Stimulated activated CD4-positive, alpha-beta T cell treated with anti-CD3 and anti-CD28 coated beads, TNF-alpha, amount 100 ng/mL, for 48 hours (primary cell): ENCODE data around the gene RABEPK.
"Not testable (repeated sequence)": the region's sequence is repeated elsewhere in the genome, so short reads cannot be mapped to it uniquely, and the experiment has no call there.

ENCODE experiments used
- DNase-seq, 3 donors: peaks; one replicate each; pipeline ENCODE4 v3.0.0-alpha.2; 2020; ENCODE audit warnings: low read depth in 3 of 3

Gene RABEPK

GRCh38 chr9:125243792-125244260 is 43.5 kb downstream of the RABEPK start:
- DNase-seq: no peak

- no peak for DNase-seq
Observed at GRCh38 chr9:125246261-125246667, 45.9 kb downstream of the RABEPK start.

- DNase-seq: no peak
Observed at GRCh38 chr9:125254231-125254630, 53.9 kb downstream of the RABEPK start.

GRCh38 chr9:125255781-125256391 is 55.5 kb downstream of the RABEPK start:
- no peak for DNase-seq

GRCh38 chr9:125258160-125258785 is 57.9 kb downstream of the RABEPK start:
- DNase-seq: no peak

- no peak for DNase-seq
Observed at GRCh38 chr9:125258832-125259534, 58.6 kb downstream of the RABEPK start.

- no peak for DNase-seq
Observed at GRCh38 chr9:125260561-125260960, 60.2 kb downstream of the RABEPK start.

- DNase-seq: peak; percentile 76 to 82 (median 81)
Observed at GRCh38 chr9:125261501-125262293, 61.4 kb downstream of the RABEPK start, which contains the start of gene GAPVD1. GAPVD1 (plus strand) TSS chr9:125261826; CDS start chr9:125298922, 37,096 bp downstream.

- DNase-seq: no peak
Observed at GRCh38 chr9:125262294-125262991, 62.1 kb downstream of the RABEPK start.

- DNase-seq: not testable (repeated sequence)
Observed at GRCh38 chr9:125264068-125264467, 63.7 kb downstream of the RABEPK start.

- no peak for DNase-seq
Observed at GRCh38 chr9:125268394-125269013, 68.2 kb downstream of the RABEPK start.

GRCh38 chr9:125269014-125269397 is 68.7 kb downstream of the RABEPK start:
- DNase-seq: no peak

GRCh38 chr9:125271081-125271480 is 70.7 kb downstream of the RABEPK start:
- no peak for DNase-seq

GRCh38 chr9:125272697-125273096 is 72.4 kb downstream of the RABEPK start:
- no peak for DNase-seq

GRCh38 chr9:125276771-125277170 is 76.4 kb downstream of the RABEPK start:
- no peak for DNase-seq

GRCh38 chr9:125277411-125277810 is 77.1 kb downstream of the RABEPK start:
- DNase-seq: no peak

GRCh38 chr9:125280945-125281344 is 80.6 kb downstream of the RABEPK start:
- DNase-seq: no peak
